GM12891 (cell line): ENCODE results near the gene NFATC2.

Experiments used
- DNase-seq: peaks from one replicate; pipeline ENCODE4 v3.0.0; 2011; ENCODE audit warnings: low spot score; ENCODE audit not compliant: insufficient read length
- FAIRE-seq: peaks from 2 replicates; lab custom pipeline; 2011; peaks lifted over from hg19 to GRCh38; lab: Jason Lieb, UNC
- PAX5 ChIP-seq: IDR thresholded peaks from 2 replicates; pipeline ENCODE4 v1.6.1; 2011; ENCODE audit warnings: low read length, moderate library complexity, mild to moderate bottlenecking; ENCODE audit not compliant: insufficient read depth, severe bottlenecking
- POLR2A ChIP-seq: IDR thresholded peaks from 2 replicates; pipeline ENCODE4 v1.6.1; 2011; ENCODE audit warnings: low read depth, low read length, control low read depth
- POLR2AphosphoS5 ChIP-seq: IDR thresholded peaks from 2 replicates; pipeline ENCODE4 v1.6.1; 2011; ENCODE audit warnings: low read depth, low read length, control low read depth
- POU2F2 ChIP-seq: IDR thresholded peaks from 2 replicates; pipeline ENCODE4 v1.6.1; 2011; ENCODE audit warnings: low read depth, mild to moderate bottlenecking, control low read depth, low read length, moderate library complexity
- SPI1 ChIP-seq: IDR thresholded peaks from 2 replicates; pipeline ENCODE4 v1.6.1; 2011; ENCODE audit warnings: low read depth, low read length, control low read depth
- TAF1 ChIP-seq: IDR thresholded peaks from 2 replicates; pipeline ENCODE4 v1.6.1; 2011; ENCODE audit warnings: low read depth, low read length, control low read depth

NFATC2 gene

GRCh38 chr20:51424270-51425117 lies 118.0 kb downstream of the NFATC2 start:
- FAIRE-seq (no peak), DNase-seq (no peak)
- TF ChIP-seq SPI1: no peak
- TF ChIP-seq TAF1: no peak
- no peak for TF ChIP-seq POU2F2
- no peak for TF ChIP-seq POLR2A
- TF ChIP-seq POLR2AphosphoS5: no peak
- no peak for TF ChIP-seq PAX5

GRCh38 chr20:51423810-51424209 lies 118.7 kb downstream of the NFATC2 start:
- FAIRE-seq (no peak), DNase-seq (no peak)
- TF ChIP-seq POU2F2: no peak
- TF ChIP-seq PAX5: no peak
- TF ChIP-seq TAF1: no peak
- TF ChIP-seq SPI1: no peak
- TF ChIP-seq POLR2A: no peak
- TF ChIP-seq POLR2AphosphoS5: no peak

GRCh38 chr20:51423290-51423667 lies 119.2 kb downstream of the NFATC2 start:
- peak; percentile 77 for TF ChIP-seq SPI1
- no peak for TF ChIP-seq POLR2A
- DNase-seq (no peak), FAIRE-seq (no peak)

- no peak for FAIRE-seq
- DNase-seq: no peak
- TF ChIP-seq TAF1 (no peak), POLR2AphosphoS5 (no peak), SPI1 (no peak)
Measured at GRCh38 chr20:51422514-51423289, 119.8 kb downstream of the NFATC2 start.

GRCh38 chr20:51420805-51421204 lies 121.7 kb downstream of the NFATC2 start:
- no peak for DNase-seq
- no peak for FAIRE-seq
- TF ChIP-seq PAX5: no peak
- TF ChIP-seq TAF1: no peak
- no peak for TF ChIP-seq SPI1
- no peak for TF ChIP-seq POLR2AphosphoS5
- no peak for TF ChIP-seq POLR2A
- no peak for TF ChIP-seq POU2F2

DNA sequence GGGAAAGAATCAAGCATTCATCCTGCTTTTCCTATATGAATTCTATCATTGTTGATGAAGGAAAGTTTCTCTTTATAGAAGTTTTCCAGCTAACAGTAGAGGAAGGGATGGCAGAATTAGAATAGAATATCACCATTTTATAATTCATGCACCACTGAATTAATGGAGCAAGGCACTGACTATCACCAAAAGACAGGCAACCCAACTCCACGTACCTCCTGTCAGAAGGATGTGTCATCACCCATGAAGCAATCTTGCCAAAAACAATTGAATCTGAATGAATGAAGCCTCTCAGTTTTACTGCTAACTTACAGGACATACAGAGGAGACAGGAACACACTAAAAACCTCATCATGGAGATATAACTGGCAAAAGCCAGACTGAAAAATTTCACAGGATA lies 122.4 kb downstream of the NFATC2 start:
- DNase-seq: no peak
- TF ChIP-seq TAF1: no peak
- TF ChIP-seq POU2F2: no peak
- TF ChIP-seq POLR2AphosphoS5: no peak
- TF ChIP-seq SPI1: no peak
- TF ChIP-seq PAX5: no peak
- no peak for TF ChIP-seq POLR2A
- FAIRE-seq: no peak

GRCh38 chr20:51419646-51420045 lies 122.9 kb downstream of the NFATC2 start:
- FAIRE-seq (no peak), DNase-seq (no peak)
- no peak for TF ChIP-seq POLR2AphosphoS5
- TF ChIP-seq PAX5: no peak
- TF ChIP-seq POLR2A: no peak
- TF ChIP-seq TAF1: no peak
- TF ChIP-seq SPI1: no peak
- TF ChIP-seq POU2F2: no peak

GRCh38 chr20:51419231-51419630 lies 123.3 kb downstream of the NFATC2 start:
- no peak for DNase-seq
- no peak for FAIRE-seq
- TF ChIP-seq POLR2AphosphoS5 (no peak), POU2F2 (no peak), TAF1 (no peak), PAX5 (no peak), SPI1 (no peak), POLR2A (no peak)

DNA sequence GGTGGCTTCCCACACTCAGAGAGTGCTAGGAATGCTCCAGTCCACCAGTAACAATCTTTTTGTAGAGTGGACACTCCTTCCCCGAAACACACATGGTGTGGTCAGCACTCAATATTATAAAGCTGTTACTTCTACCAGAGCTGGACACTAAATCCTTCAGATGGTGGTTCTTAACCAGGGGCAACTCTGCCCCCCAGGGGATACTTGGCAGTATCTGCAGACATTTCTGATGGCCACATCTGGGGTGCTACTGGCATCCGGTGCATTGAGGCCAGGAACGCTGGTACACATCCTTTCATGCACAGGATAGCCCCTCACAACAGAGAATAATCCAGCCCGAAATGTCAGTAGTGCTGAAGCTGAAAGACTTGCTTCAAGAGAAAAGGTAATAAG lies 124.4 kb downstream of the NFATC2 start:
- no peak for DNase-seq
- no peak for FAIRE-seq
- TF ChIP-seq SPI1 (no peak), PAX5 (no peak), TAF1 (no peak), POU2F2 (no peak), POLR2A (no peak), POLR2AphosphoS5 (no peak)
